ENCODE measurements around the gene UPF2. TPM values are rescaled to one million over a fixed set of nuclear protein-coding genes. Genes with fewer than 3 reads are reported as not detected.
A peak's percentile ranks its signal among the peaks of the same experiment; 100 is the strongest.

The UPF2 gene
- total RNA-seq, 4 donors from 2014 or later, result 23.7 to 27.3 (median 24.7) TPM

DNA sequence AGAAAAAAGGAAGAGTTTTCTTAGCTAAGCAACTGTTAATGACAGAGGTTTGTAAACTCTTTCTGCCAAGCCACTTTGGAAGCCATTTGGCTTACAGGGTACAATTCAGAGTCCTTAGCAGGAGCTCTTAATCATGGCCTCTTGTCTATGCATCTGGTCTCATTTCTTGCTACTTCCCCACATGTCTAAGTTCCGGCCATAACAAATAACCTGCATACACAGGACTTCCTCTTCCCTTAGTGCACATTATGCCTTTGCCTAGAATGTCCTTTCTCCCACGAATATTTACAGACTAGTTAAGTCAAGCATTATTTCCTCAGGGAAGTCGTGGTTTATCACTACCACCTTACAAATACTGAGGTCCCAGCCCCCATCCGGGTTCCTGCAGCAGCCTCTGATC is 8.6 kb upstream of the UPF2 start:
- Histone ChIP-seq H3K4me1 (no peaks in the 10 kb centered on the region), H3K27me3 (no peaks in the 10 kb centered on the region), H3K4me3 (no peak overlapping the region), H3K27ac (no peak overlapping the region), H3K9me3 (no peaks in the 10 kb centered on the region), H3K36me3 (no peaks in the 10 kb centered on the region)
- DNase-seq (ENCODE audit: low spot score in 2 of 2), result no peak
- WGBS, 2 donors, result 67 to 68% methylated on average over 4 of the region's 4 CpGs
- TF ChIP-seq EP300 (IDR thresholded peaks at IDR 0.05) (no peak), POLR2A (IDR thresholded peaks at IDR 0.05) (no peak)
- TF ChIP-seq, protein P1, sequence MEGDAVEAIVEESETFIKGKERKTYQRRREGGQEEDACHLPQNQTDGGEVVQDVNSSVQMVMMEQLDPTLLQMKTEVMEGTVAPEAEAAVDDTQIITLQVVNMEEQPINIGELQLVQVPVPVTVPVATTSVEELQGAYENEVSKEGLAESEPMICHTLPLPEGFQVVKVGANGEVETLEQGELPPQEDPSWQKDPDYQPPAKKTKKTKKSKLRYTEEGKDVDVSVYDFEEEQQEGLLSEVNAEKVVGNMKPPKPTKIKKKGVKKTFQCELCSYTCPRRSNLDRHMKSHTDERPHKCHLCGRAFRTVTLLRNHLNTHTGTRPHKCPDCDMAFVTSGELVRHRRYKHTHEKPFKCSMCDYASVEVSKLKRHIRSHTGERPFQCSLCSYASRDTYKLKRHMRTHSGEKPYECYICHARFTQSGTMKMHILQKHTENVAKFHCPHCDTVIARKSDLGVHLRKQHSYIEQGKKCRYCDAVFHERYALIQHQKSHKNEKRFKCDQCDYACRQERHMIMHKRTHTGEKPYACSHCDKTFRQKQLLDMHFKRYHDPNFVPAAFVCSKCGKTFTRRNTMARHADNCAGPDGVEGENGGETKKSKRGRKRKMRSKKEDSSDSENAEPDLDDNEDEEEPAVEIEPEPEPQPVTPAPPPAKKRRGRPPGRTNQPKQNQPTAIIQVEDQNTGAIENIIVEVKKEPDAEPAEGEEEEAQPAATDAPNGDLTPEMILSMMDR (IDR thresholded peaks at IDR 0.05), result no peak

DNA sequence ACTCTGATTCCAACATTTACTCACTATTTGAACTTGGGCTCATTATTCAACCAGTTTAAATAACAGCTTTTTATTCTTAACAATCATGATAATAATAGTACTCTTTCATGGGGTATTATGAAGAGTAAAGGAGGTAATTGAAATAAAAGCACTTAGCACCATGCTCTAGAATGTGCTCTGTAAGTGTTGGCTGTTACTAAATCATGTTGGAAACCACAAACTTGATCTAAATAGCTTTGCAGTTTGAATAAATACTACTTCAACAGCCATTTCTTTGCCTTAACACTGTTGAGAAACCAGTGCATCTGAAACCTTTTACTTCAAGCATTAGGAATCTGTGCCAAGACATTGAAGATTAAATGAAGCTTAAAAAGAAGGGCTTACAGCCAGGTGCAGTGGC is 7.9 kb upstream of the UPF2 start:
- Histone ChIP-seq H3K36me3 (no peaks in the 10 kb centered on the region), H3K27me3 (no peaks in the 10 kb centered on the region), H3K9me3 (no peaks in the 10 kb centered on the region), H3K4me1 (no peaks in the 10 kb centered on the region), H3K27ac (no peak overlapping the region), H3K4me3 (no peak overlapping the region)
- no peak for DNase-seq (ENCODE audit: low spot score in 2 of 2)
- TF ChIP-seq EP300 (IDR thresholded peaks at IDR 0.05) (no peak), POLR2A (IDR thresholded peaks at IDR 0.05) (no peak)
- TF ChIP-seq, protein P1 (IDR thresholded peaks at IDR 0.05), result no peak

DNA sequence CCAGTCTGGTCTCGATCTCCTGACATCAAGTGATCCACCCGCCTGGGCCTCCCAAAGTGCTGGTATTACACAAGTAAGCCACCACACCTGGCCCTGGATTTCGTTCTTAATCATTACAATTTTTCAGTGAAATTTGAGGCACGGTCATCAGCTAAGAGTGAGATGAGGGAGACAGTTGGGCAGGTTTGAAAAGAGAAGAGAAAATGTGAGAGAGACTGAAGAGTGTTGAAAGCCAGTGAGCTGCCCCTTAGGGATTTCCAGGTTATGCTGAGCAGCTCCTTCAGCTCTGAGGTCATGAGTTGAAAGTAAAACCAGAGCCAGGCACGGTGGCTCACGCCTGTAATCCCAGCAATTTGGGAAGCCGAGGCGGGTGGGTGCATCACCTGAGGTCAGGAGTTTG is 5.9 kb upstream of the UPF2 start:
- no peak for DNase-seq (ENCODE audit: low spot score in 2 of 2)
- 78 to 81% methylated on average over 8 of the region's 8 CpGs for WGBS, 2 donors
- Histone ChIP-seq H3K36me3 (no peaks in the 10 kb centered on the region), H3K9me3 (no peaks in the 10 kb centered on the region), H3K4me1 (no peaks in the 10 kb centered on the region), H3K27me3 (no peaks in the 10 kb centered on the region), H3K4me3 (no peak overlapping the region), H3K27ac (no peak overlapping the region)
- TF ChIP-seq POLR2A (IDR thresholded peaks at IDR 0.05), result no peak
- TF ChIP-seq, protein P1 (IDR thresholded peaks at IDR 0.05), result no peak
- TF ChIP-seq EP300 (IDR thresholded peaks at IDR 0.05), result no peak

DNA sequence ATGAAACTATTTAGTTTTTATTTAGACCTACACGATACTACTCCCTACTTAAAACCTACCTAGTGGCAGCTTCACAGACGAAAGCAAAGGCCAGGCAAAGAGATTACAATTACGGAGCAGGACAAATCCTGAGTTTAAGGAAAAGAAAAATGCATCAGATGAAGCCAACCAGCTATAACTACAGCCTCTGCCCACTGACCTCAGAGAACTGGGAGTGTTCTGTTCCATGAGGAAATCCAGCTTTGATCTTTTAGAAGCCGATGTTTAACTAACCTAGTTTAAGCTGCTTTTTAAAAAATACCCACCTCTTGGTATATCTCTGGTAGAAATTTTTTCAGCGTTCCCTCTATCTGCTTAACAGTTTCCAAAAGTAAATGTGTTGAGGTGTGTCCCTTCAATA is 3.0 kb upstream of the UPF2 start:
- Histone ChIP-seq H3K4me3 (no peak overlapping the region), H3K9me3 (no peaks in the 10 kb centered on the region), H3K36me3 (no peaks in the 10 kb centered on the region), H3K4me1 (peaks cover 0 to 11% (median 8%) of the 10 kb centered on the region in 4 donors), H3K27ac (no peak overlapping the region), H3K27me3 (no peaks in the 10 kb centered on the region)
- no peak for DNase-seq (ENCODE audit: low spot score in 2 of 2)
- TF ChIP-seq POLR2A (IDR thresholded peaks at IDR 0.05), result no peak
- 81 to 87% methylated on average over 5 of the region's 5 CpGs for WGBS, 2 donors

DNA sequence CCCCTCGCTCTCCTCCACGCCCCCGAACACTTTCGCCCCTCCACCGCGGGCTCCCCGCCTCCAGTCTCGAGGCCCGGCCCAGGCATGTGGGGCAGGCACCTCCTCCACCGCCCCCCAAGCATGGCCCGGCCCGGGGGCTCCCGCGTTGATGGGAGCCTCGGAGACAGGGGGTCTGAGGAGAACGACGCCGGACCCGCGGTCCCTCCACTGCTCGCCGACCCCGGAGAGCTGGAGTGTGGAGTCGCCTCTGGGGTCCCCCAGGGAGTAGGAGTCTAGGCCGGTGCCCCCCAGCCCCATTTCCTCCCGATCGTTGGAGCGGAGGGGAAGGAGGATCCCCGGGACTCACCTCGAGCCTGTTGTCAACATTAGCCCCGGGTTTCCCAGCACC is 206 bp downstream of the UPF2 start:
- DNase-seq (ENCODE audit: low spot score in 2 of 2), result no peak
- WGBS, 2 donors, result 0 to 1% methylated on average over 23 to 28 of the region's 31 CpGs

More for the DNA sequence above, 206 bp downstream of the UPF2 start:
- Histone ChIP-seq H3K27me3 (no peaks in the 10 kb centered on the region), H3K4me1 (peaks cover 0 to 28% (median 12%) of the 10 kb centered on the region in 4 donors), H3K9me3 (no peaks in the 10 kb centered on the region), H3K4me3 (peak overlapping the region; percentile 93 to 100 (median 96)), H3K27ac (peak overlapping the region; percentile 95 to 99 (median 98)), H3K36me3 (no peaks in the 10 kb centered on the region)
- TF ChIP-seq, protein P1 (IDR thresholded peaks at IDR 0.05), result no peak
- peak in 1 of 2 donors; percentile 44 for TF ChIP-seq POLR2A (IDR thresholded peaks at IDR 0.05)
